SHP77 treated with DMSO at 0.1 percent for 48 hours (cell line): ENCODE data around the gene PTPA.

Experiments used
- DNase-seq: peaks from one replicate; lab custom pipeline; 2025; lab: John Stamatoyannopoulos, UW

The PTPA gene

DNA sequence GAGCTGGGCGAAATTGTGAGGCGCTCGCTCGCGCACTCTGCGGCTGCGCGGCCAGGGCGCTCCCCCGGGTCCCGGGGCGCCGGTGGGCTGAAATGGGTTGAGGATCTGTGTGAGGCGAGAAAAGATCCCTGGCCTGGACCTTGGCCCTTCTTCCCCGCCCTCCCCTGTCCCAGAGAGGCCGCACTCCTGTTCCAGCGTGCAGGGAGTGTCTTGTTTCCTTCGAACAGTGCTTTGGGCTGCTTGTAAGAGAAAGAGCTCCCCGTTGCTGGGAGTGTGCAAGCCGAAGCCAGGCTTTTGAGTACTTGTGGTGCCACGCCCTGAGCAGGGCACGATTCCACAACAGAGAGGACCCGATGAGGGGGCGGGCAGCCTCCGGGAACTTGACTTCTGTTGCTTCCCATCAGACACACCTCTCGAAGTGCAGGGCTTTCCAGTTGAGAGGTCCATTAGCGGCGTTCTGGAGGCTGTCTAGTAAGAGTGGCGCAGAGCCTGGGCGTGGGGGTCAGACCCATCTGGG lies 29.8 kb upstream of the PTPA start:
- no peak for DNase-seq

DNA sequence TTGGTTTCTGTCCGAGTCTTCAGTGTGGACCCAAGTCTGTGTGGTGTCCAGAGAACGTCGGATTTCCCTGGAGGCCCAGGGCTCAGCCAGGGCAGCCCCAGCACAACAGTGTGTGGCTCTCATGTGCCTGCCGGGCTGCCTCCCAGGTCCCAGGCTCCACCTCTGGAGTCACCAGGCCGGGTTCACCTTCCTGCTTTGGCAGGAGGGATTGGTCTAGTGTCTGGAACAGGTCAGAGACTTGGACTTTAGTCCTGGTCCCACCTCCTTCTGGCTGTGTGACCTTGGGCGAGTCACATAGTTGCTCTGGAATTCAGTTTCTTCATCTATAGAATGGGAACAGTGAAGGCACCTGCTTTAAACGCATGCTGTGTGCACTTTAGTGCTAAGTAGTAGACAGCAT lies 27.1 kb upstream of the PTPA start:
- no peak for DNase-seq

DNA sequence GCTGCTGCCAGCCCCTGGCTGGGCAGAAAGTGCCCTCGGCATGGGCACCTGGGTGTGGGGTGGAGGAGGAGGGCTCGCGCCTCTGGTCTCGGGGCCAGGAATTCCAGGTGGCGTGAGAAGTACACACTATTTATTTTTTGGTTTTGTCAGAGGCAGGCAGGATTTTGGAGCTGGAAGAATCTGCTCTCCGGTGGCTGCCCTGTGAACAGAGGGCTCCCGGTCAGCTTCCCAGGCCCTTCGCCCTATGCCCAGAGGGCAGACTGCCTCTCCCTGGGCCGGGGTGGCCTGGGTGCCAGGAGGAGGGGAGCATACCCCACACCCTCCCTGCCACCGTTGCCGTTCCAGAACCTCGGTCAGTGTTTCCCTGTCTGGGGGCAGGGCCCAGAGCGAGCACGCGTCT lies 22.0 kb upstream of the PTPA start:
- no peak for DNase-seq

DNA sequence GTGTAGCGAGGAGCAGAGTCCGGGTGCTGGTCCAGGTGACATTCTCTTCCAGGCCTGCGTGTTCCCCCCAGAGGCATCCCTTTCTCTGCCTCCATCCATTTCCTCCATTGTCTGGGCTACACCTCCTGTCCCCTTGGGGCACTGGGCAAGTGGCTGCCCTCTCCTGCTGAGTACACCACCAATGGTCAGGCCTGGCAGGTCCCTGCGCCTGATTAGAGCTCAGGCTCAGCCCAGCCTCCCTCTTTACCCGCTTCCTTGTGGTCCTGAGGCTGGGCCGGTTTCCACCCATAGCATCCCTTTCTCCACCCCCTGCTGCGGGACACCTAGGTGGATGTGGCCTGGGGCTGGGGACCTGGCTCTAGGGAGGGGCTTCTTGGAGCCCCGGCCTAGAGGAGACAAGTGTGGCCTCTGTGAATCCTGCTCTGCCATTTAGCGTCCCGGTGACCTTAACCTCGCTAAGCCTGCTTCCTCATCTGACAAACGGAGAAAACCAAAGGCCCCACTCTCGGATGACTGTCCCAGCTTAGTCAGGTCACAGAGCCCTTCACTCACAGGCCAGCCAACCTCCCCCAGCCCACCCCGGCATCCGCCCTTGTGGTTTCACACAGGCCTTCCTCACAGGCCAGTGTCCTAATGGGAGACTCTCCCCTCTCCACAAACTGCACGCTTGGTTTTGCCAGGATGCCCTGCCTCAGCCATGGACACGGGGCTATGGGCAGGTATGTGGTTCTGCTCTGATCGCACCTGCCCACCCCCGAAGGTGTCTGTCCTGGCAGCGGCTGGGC lies 17.4 kb upstream of the PTPA start:
- no peak for DNase-seq

DNA sequence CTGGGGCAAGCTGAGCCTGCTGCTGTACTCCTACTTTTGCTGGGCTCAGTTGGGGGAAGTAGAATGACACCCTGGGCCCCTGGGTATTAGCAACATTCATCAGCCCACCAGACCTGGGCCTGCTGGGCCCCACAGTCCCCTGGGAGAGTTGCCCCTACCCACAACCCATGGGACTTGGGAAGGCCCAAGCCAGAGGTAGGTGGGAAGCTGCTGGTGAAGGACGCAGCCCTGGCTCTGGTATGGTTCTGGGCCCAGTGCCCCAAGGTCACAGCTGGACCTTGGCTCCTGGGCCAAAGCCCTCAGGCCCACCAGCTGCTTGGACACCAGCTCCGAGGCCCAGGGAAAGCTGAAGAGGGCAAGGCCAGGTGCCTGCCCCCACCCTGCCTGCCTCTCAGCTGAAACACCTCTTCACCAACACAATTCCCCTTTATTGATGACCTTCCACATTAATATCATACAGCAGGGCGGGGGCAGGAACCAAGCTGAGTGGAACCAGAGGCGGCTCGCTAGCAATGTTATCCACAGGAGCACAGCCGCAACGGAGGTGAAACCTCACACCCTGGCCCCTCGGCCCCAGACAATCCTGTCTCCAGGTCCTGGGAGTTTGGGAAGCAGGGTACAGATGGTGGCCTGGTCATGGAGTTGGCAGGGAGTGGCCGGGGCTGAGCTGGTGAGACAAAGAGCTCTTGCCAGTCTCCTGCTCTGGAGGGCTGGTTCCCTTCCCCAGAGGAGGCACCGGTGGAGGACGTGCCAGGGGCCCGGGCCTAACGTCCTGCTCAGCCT lies 16.6 kb upstream of the PTPA start:
- no peak for DNase-seq

DNA sequence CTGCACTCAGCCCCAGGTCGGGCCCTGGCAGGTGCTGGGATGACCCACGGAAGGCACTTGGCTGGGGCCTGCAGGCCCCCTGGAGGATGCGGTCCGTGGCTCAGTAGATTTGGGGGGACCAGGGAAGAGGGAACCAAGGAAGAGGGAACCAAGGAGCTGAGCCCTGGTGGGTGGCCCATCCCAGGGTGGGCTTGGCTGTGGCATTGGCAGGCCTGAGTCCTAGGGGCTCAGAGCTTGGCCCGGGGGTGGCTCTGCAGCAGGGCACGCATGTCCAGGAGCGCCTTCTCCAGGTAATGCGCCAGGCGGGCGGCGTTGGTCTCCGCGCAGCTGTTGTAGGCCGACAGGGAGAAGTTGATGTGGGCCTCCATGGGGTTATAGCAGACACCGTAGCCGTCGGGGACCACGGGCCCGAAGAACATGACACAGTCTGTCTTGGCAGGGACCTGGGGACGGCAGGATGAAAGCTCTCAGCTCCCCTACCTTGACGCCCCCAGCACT lies 16.0 kb upstream of the PTPA start:
- DNase-seq: no peak

DNA sequence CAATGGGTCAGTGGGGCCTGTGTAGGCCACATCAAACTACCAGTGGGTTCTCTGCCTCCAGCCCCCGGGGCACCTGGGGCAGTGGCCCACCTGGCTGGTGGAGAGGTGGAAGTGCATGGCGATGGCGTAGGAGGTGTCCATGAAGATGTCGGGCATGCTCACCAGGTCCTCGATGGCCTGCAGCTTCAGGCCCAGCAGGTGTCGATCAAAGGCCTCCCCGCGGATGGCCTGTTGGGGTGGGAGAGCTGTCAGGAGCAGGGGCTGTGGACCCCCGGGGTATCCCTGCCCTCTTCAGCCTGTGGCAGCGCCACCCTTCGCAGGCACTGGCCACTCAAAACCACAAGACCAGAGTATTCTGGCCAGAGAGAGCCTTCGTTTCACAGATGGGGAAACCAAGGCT lies 15.3 kb upstream of the PTPA start:
- DNase-seq: no peak

DNA sequence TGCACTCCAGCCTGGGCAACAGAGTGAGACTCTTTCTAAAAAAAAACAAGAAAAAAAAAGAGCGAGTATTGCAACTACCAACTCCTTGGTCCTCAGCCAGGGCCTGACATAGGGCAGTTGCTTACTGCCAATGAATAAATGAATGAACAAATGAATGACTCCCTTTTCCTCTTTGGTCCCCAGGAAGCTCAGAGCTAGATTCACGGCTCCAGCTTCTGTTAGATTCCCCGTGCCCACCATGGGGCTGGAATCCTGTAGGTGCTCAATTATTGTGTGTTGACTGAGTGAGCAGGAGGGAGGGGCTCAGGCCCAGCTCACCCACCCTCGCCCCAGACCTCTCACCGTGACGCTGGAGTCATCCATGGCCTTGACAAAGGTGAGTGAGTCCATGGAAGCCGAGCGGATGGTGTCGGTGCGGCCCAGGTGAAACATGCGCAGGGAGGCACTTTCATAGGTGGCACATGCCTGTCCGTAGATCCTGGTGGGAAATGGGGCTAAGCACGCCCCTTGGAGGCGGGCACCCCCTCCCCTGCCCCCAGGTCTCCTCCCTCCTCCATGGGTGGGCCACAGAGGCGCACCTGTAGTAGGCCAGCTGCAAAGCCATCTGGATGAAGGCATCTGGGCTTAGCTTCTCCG lies 13.4 kb upstream of the PTPA start:
- DNase-seq: no peak

DNA sequence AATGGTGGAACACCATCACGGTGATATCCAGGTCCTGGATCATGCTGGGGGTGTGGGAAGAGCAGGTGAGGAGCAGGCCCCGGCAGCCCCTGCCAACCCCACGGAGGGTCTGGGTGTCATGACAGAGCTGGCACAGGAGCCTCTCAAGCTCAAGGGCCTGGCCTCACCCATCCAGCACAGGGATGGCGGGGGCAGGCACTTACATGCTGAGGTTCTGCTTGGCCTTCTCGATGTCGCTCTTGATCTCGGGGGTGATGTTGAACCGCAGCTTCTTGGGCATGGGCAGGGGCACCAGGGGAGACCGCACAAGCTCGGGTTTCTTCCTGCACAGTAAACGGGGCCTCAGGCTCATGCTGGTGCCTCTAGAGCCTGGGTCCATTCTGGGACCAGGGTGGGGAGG lies 12.9 kb upstream of the PTPA start:
- no peak for DNase-seq

DNA sequence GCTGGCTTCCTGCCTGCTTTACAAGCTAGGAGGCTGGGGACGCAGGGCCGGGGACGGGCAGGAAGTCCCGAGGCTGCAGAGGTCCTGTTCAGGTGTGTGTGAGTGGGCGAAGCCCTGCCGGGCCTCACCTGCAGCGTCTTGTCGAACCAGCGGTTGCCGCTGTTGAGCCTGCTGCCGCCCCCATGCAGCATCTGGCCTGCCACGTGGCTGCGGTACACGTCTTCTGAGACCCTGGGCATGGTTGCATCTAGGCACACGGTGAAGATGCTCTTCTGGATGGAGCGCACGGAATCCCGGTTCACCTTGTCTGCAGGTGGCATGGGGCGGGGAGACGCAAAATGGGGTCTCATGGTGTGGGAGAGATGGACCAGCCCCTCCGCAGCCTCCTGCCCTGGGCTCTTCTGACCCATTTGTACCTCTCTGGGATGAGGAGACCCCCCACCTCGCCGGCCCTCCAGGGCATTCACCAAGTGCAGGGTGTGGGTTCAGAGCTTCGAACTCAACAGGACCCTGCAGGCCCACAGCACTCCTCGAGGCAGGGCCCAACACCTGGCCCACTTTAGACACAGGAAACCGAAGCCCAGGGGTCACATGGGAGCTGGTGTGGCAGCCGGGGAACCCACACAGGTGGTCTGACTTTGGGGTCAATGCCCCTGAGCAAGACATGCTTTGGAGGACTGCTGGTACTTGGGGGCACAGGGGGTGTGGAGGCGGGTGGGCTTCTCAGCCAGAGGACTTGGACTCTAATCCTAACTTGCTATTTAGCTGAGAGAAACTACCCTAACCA lies 10.6 kb upstream of the PTPA start:
- no peak for DNase-seq

DNA sequence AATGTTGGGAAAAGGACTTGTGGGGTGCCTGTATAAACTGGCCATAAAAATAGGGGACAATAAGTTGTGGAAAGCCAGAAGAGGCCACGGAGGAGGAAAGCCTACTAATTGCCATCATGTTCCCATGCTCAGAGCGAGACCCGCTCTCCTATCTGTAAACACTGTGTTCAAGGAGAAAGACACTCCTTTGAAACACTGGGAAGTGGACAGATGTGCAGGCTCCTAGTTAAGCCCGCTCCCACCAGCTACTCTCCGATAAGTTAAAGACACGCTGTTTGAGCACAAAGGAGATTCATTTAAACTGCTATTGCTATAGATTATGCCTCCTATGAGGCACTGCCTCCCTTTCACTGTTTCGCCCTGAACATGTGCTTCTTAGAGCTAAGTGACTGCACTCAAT lies 9.9 kb upstream of the PTPA start:
- no peak for DNase-seq

DNA sequence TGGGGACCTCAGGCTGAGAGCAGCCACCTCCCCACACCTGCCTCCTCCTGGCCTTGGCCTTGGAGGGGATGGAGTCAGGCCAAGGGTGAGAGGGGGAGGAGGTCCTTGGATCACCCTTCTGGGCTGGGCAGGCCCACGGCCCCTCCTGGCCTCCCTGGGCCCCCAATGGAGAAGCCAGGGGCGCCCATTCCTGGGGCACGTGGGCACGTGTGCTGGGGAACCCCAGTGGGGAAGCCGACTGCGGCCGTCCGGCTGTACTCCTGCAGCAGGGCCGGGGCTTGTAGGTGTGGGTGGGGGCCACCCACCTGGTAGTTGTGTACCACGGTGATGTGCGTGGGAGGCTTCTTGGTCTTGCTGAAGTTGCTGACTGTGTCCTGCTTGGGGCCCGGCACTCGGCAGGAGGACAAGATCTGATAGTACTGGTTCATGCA lies 9.1 kb upstream of the PTPA start:
- DNase-seq: no peak

DNA sequence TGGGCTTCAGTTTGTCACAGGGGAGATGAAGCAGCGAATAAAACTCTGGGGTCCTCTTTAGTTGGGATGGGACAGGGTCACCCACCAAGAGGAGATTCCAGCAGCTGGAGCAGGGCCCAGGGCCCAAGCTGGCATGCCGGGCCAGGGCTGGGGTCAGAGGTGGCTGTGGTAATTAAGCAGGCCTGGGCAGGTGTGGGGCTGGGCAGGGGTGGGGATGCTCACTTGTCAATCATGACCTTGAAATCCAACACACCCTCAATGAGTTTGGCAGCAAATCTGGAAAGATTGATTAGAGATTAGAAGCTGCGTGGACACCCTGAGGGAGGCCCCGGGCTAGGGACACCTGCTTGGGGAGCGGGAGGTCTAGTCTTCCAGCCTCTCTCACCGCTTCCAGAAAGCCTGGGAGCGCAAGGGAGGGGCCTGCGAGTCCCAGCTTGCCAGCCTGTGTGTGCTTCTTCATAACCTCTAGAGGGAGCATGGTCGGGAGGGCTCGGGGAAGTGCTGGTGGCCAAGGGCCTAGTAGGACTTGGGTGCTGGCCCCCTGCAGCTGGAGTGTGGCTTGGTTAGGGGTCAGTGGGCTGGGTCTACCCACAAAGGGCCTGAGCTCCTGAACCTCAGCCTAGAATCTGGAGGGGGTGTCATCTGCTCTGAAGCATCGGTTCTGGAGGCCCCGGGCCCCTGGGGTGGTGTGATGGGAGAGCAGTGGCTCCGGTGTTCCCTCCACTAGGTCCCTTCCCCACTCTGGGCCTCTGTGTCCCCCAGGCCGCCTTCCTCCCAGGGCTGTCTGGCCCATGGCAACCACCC lies 8.2 kb upstream of the PTPA start:
- DNase-seq: peak; percentile 58

DNA sequence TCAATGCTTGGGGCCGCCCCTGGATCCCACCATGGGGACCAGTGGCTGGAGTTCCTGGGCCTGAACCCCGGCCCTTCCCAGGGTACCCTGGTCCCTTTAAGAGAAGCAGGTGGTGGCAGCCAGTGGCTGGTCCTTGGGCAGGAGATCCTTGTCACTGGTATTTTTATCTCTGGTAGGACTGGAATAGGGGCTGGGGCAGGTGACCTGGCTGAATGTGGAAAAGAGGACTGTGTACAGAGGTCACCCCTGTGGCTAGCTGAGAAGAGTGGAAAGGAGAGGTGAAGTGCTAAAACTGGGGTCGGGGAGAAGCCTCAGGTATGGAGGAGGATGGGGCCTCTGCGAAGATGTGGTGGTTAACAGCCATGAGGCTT lies 7.6 kb upstream of the PTPA start:
- DNase-seq: no peak

DNA sequence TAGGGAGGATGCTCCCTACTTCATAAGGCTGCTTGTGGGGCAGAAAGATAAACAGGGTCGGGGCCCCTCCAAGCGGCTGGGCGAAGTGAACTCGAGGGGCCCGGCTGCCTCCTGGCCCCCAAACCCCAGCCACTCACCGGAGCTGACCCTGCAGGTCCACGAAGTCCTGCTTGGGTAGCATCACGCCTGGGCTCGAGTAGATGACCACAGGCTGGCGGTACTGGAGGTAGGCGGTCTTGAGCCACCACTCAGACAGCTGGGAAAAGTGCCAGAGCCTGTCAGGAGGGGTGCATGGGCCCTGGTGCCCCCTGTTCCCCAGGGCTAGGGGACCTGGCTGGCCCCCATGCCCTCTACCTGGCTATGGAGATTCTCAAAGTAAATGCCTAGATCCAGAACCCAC lies 7.2 kb upstream of the PTPA start:
- no peak for DNase-seq

DNA sequence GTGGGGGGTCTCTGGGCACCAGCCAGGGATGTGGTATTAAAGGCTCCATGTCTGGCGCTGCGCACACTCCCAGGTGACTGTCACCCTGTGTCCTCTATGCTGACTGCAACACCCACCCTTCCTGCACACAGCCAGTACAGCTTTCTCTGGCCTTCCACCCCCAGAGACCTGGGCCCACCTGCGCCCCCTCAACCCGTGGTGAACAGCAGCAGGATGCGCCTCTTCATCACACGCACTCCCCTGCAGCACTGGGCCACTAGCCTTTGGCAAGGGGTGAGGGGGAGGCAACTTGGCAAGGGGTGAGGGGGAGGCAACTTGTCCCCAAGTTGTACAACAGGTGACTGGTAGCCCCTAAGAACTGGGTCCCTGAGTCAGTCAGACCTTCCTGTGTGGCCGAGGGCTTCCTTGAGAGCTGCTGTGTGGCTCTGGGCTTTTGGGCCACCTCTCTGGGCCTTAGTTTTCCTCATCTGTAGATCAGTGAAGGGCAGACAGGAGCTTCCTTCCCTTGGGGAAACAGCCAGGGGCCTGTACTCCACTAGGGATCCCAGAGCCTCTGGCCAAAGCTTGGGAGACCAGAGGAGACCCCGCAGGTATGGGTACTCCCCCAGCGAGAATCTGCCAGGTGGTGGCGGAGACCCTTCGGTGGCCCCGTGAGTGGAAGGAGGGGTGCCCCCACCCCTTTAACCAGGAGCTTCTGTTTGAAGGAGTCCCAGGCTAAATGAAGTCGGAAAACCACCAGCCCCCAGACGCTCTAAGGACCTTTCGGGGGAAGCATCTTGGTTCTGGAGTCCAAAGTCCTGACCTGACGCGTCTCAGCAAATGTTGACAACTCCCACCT lies 5.1 kb upstream of the PTPA start:
- no peak for DNase-seq

DNA sequence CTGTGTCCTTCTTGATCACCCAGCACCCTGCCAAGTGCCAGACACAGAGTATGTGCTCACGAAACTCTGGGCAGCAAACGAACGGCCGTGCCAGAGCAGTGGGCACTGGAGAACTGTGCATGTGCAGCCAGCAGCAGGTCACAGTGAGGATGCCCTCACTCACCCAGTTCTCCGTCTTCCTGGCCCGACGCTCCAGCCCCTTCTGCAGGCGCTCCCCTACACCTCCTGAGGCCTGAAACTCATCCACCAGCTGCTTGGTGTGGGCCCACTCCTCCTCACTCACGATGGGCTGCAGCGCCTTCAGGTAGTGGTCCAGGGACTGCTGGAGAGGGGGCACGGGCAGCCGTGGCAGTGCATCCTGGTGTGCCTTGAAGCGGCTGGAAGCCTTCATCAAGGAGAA lies 3.6 kb upstream of the PTPA start:
- no peak for DNase-seq

DNA sequence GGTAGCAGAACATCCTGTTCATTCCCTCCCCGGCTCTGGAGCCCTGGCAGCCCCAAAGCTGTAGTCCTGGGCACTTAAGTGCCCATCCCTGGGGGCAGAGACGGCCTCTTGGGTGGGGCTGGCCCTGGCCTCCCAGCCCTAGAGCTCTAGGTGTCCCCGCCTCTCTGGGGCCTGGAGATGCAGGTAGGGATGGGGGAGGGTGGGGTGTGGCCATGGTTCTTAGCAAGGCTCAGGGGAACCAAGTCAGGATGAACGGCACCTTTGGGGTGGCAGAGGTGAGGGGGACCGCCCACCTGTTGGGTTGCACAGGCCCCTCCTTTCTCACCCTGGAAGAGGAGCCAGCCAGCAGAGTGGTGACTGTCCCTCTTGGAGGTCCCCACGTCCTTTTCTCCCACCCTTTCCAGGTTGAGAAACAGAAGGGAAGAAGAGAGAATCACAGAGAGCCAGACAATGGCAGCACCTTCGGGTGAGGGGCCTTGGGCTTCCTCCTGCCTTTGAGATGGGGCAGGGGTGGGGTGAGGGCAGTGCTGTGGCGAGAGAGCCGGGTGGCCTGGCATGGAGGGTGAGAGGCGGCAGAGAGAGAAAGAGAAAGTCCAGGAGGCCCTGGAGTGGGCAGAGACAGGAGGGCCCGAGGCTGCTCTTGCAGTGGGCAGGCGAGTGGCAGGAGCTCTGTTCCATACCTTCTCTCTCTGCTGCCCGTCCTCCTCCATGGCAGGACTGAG lies 3.0 kb upstream of the PTPA start:
- no peak for DNase-seq

DNA sequence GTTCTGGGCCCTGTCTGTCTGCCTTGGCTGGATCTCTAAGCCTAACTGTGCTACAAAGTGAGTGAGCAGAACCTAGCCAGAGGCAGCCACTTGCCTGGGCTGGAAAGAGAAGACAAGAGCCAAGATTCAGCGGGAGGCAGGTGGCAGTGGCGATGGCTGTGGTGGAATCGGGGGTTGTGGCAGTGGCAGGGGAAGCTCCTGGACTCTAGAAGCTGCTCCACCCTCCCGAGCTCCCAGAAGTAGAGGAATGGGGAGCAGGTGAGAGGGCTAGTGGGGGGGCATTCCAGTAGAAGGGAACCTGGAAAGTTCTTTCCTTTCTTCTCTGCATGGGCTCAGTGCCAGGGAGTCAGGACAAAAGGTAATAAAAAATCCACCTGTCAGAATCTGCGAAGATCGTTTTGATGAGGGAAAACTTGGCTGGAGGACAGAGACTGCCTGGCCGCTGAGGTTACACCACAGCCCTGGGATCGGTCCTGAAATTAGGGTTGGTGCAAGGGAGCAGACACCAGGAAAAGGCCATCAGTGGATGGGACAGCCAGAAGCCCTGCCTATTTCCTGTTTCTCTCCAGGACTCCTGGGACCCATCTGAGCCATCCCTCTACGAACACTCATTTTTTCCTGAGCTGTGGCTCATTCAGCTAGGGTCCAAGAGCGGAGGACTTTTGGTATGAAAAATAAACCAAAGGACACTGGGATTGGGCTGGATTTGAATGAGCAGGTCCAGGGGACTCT lies 2.2 kb upstream of the PTPA start:
- no peak for DNase-seq
